OCI-LY7 (cell line): Measurements from ENCODE around the gene AMBP.

ENCODE experiments used
- CTCF ChIP-seq: fragments of 200-600 bp; sonication (generic); conservative IDR thresholded peaks from 2 replicates; pipeline ENCODE4 v1.5.1; 2014; ENCODE audit warnings: mild to moderate bottlenecking, antibody characterized with exemption, low read length, moderate library complexity, mixed read lengths
- EZH2phosphoT487 ChIP-seq: fragments of 200-600 bp; sonication (generic); IDR thresholded peaks from 2 replicates; pipeline ENCODE4 v1.6.1; 2018; ENCODE audit warnings: low read depth, borderline replicate concordance, mild to moderate bottlenecking, mixed run types, antibody characterized with exemption, low read length, moderate library complexity, mixed read lengths

DNA sequence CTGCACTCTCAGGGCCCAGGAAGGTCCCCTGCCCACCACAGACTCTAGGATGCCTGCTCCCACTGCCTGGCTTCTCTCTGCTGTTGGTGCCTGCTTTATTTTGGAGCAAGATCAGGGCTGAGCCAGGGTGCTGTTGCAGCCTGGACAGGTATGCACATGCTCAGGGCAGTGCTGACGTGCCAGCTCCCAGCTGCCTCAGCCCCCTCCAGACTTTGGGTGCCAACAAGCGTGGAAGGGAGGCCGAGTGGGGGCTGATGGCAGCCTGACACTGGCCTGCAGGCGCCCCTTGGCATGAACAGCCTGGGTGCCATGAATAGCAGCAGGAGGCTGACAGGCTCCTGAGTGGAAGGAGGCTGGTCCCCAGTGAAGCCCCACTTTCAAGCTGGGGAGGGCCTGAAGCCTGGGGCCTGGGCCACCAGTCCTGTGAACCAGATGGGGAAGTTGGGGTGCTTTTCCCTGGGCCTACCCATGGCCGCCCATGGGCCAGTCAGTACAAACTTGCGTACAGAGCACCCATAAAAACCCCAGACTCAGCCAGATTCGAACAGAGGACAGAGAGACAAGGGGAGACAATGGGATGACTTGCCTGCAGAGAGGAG, 6.8 kb downstream of the AMBP start:
- TF ChIP-seq CTCF, result no peak
- no peak for TF ChIP-seq EZH2phosphoT487
